PC-3 (cell line): ENCODE measurements around the gene PCBP3. TPM values are rescaled to one million over a fixed set of nuclear protein-coding genes. Genes with fewer than 3 reads are reported as not detected.
A peak's percentile ranks its signal among the peaks of the same experiment; 100 is the strongest.

Experiments
- ATAC-seq: fragments of 200-7000 bp; cut with Tn5 transposase; 2 replicates; pipeline ENCODE4 v1.9.1; 2020; ENCODE audit warnings: mild to moderate bottlenecking, moderate library complexity
- BruUV-seq: library from RNA; stranded (reverse); fragments of 400-500 nt; replicated peaks from 2 replicates; lab custom pipeline; 2021; lab: Mats Ljungman, UMichigan
- CTCF ChIA-PET: fragments of 300-600 bp; sonication (Branson Sonifier 250); formaldehyde crosslinking; loops from one replicate; lab custom pipeline; 2022; ENCODE audit warnings: antibody characterized with exemption; lab: Charles Lee
- POLR2A ChIA-PET: fragments of 300-600 bp; sonication (Branson Sonifier 250); formaldehyde crosslinking; loops from one replicate; lab custom pipeline; 2022; ENCODE audit warnings: antibody characterized with exemption; ENCODE audit not compliant: unreplicated experiment; lab: Charles Lee
- DNase-seq: peaks from one replicate; pipeline ENCODE4 v3.0.0-alpha.2; 2015
- H2AFZ ChIP-seq: fragments of 300-600 bp; sonication (generic); 2 replicates; pipeline ENCODE4 v1.6.0; 2016; ENCODE audit warnings: antibody characterized with exemption, low read length
- H3F3A ChIP-seq: fragments of 300-600 bp; sonication (generic); one replicate; pipeline ENCODE4 v1.6.0; 2017; ENCODE audit warnings: antibody characterized with exemption, low read length, control low read depth, mild to moderate bottlenecking; ENCODE audit not compliant: unreplicated experiment
- H3K27ac ChIP-seq: fragments of 300-600 bp; sonication (generic); 2 replicates; pipeline ENCODE4 v1.5.1; 2016; ENCODE audit warnings: mild to moderate bottlenecking, low read length
- H3K27me3 ChIP-seq: fragments of 300-600 bp; sonication (generic); 2 replicates; pipeline ENCODE4 v1.6.1; 2016; ENCODE audit warnings: low read length, mixed read lengths
- H3K36me3 ChIP-seq: fragments of 300-600 bp; sonication (generic); 2 replicates; pipeline ENCODE4 v1.6.1; 2016; ENCODE audit warnings: low read depth, mixed run types, low read length, mixed read lengths
- H3K4me1 ChIP-seq: fragments of 300-600 bp; sonication (generic); 2 replicates; pipeline ENCODE4 v1.5.1; 2016; ENCODE audit warnings: low read length; ENCODE audit not compliant: insufficient read depth
- H3K4me2 ChIP-seq: fragments of 300-600 bp; sonication (generic); 2 replicates; pipeline ENCODE4 v1.6.0; 2016; ENCODE audit warnings: low read length
- H3K4me3 ChIP-seq: fragments of 300-600 bp; sonication (generic); 2 replicates; pipeline ENCODE4 v1.5.1; 2016; ENCODE audit warnings: mild to moderate bottlenecking, low read length, mixed read lengths
- H3K79me2 ChIP-seq: fragments of 300-600 bp; sonication (generic); 2 replicates; pipeline ENCODE4 v1.6.1; 2017; ENCODE audit warnings: low read length, mixed read lengths
- H3K9ac ChIP-seq: fragments of 300-600 bp; sonication (generic); 2 replicates; pipeline ENCODE4 v1.6.0; 2016; ENCODE audit warnings: mild to moderate bottlenecking, low read length
- H3K9me2 ChIP-seq: fragments of 300-600 bp; sonication (generic); replicated peaks from 2 replicates; pipeline ENCODE4 v1.6.1; 2016; ENCODE audit warnings: mixed run types, low read length, mixed read lengths
- H3K9me3 ChIP-seq: fragments of 300-600 bp; sonication (generic); 2 replicates; pipeline ENCODE4 v1.6.1; 2016; ENCODE audit warnings: low read length, mixed read lengths
- H4K20me1 ChIP-seq: fragments of 300-600 bp; sonication (generic); 2 replicates; pipeline ENCODE4 v1.6.1; 2016; ENCODE audit warnings: low read length, mixed read lengths
- CTCF ChIP-seq: fragments of 300-600 bp; sonication (generic); conservative IDR thresholded peaks from 2 replicates; pipeline ENCODE4 v1.5.1; 2017; ENCODE audit warnings: antibody characterized with exemption, low read depth, mild to moderate bottlenecking, low read length
- EZH2 ChIP-seq: fragments of 300-600 bp; sonication (generic); IDR thresholded peaks from one replicate; pipeline ENCODE4 v1.6.1; 2017; ENCODE audit warnings: antibody characterized with exemption, mild to moderate bottlenecking, low read length; ENCODE audit not compliant: unreplicated experiment
- EZH2phosphoT487 ChIP-seq: fragments of 300-600 bp; sonication (generic); IDR thresholded peaks from 2 replicates; pipeline ENCODE4 v1.6.1; 2018; ENCODE audit warnings: mild to moderate bottlenecking, antibody characterized with exemption, low read length, borderline replicate concordance
- intact Hi-C: fragments of 100-400 bp; cut with micrococcal nuclease; formaldehyde crosslinking; loops from 2 replicates; pipeline ENCODE4 v1.9.0; 2023
- total RNA-seq: library from RNA; depleted of rRNA; stranded (reverse); fragments of >200 nt; gene quantifications from 2 replicates; pipeline ENCODE4 v1.2.3, GENCODE V29; 2014

Gene PCBP3
- total RNA-seq, 1 experiment from 2014 or later: 2.4 TPM

GRCh38 chr21:45640001-45640887 is 3.3 kb upstream of the PCBP3 start:
- no peaks in the 10 kb centered on the region for H3K79me2 ChIP-seq
- H3K27me3 ChIP-seq: no peaks in the 10 kb centered on the region
- ATAC-seq (no peak), DNase-seq (no peak)
- H2AFZ ChIP-seq: 0 out of 2 replicates have a peak overlapping the region, but pooled peaks have one; percentile 19
- H3K9me2 ChIP-seq: no peaks in the 10 kb centered on the region
- no peaks in the 10 kb centered on the region for H3K36me3 ChIP-seq
- CTCF ChIA-PET: interaction anchor here (1.1 kb wide), 1 partner anchor 77 kb away, joined by 4 read pairs; no protein-coding TSS in a partner anchor
- peaks cover 9% of the 10 kb centered on the region for H4K20me1 ChIP-seq
- H3K4me1 ChIP-seq: peaks cover 5% of the 10 kb centered on the region; the same call in 1 of the 2 replicates
- intact Hi-C loops: loop anchor here (5.0 kb wide), 1 partner anchor 107 kb away; no protein-coding TSS in a partner anchor
- POLR2A ChIA-PET: no interaction called here
- H3K4me3 ChIP-seq: no peak overlapping the region
- H3K9ac ChIP-seq: no peak overlapping the region
- H3K4me2 ChIP-seq: no peak overlapping the region
- 0 out of 2 replicates have a peak, but pooled peaks cover 4% of the 10 kb centered on the region for H3K9me3 ChIP-seq
- peak overlapping the region; percentile 7; the same call in 1 of the 2 replicates for H3K27ac ChIP-seq
- BruUV-seq: no TSS peak
- peaks cover 5% of the 10 kb centered on the region for H3F3A ChIP-seq
- TF ChIP-seq EZH2 (no peak), CTCF (no peak), EZH2phosphoT487 (no peak)

- TF ChIP-seq EZH2 (no peak), CTCF (no peak), EZH2phosphoT487 (no peak)
Observed at GRCh38 chr21:45640888-45641479, 2.5 kb upstream of the PCBP3 start.

More at GRCh38 chr21:45640888-45641479, 2.5 kb upstream of the PCBP3 start:
- CTCF ChIA-PET: interaction anchor here (1.1 kb wide), 1 partner anchor 78 kb away, joined by 4 read pairs; no protein-coding TSS in a partner anchor
- Histone ChIP-seq H3K4me3 (no peak overlapping the region), H3K4me2 (no peak overlapping the region), H3F3A (no peaks in the 10 kb centered on the region), H3K9me2 (no peaks in the 10 kb centered on the region), H3K79me2 (no peaks in the 10 kb centered on the region), H3K4me1 (peaks cover 9% of the 10 kb centered on the region), H3K9me3 (no peaks in the 10 kb centered on the region), H3K9ac (no peak overlapping the region), H3K36me3 (no peaks in the 10 kb centered on the region), H2AFZ (0 out of 2 replicates have a peak overlapping the region, but pooled peaks have one; percentile 19), H3K27me3 (no peaks in the 10 kb centered on the region), H3K27ac (peak overlapping the region; percentile 7; the same call in 1 of the 2 replicates), H4K20me1 (peaks cover 9% of the 10 kb centered on the region)
- BruUV-seq: no TSS peak
- POLR2A ChIA-PET: no interaction called here
- intact Hi-C loops: loop anchor here (5.0 kb wide), 1 partner anchor 106 kb away; no protein-coding TSS in a partner anchor
- DNase-seq (peak; percentile 33), ATAC-seq (peak; percentile 26)
